DOHH2 (cell line): ENCODE results near the gene RCE1.

ENCODE experiments used
- CTCF ChIP-seq: fragments of 200-600 bp; sonication (generic); IDR thresholded peaks from one replicate; pipeline ENCODE4 v1.5.1; 2014; ENCODE audit warnings: antibody characterized with exemption, mild to moderate bottlenecking, low read depth, low read length; ENCODE audit not compliant: poor library complexity, severe bottlenecking
- EZH2phosphoT487 ChIP-seq: fragments of 200-600 bp; sonication (generic); IDR thresholded peaks from 2 replicates; pipeline ENCODE4 v1.6.1; 2017; ENCODE audit warnings: borderline replicate concordance, mild to moderate bottlenecking, antibody characterized with exemption, low read length, moderate library complexity, mixed read lengths

GRCh38 chr11:66867425-66868040, 24.3 kb downstream of the RCE1 start:
- no peak for TF ChIP-seq CTCF
- no peak for TF ChIP-seq EZH2phosphoT487
